NB4 (cell line): Measurements from ENCODE around the gene TIMM17B.
A peak's percentile ranks its signal among the peaks of the same experiment; 100 is the strongest.

Experiments used
- CTCF ChIP-seq: IDR thresholded peaks from one replicate; pipeline ENCODE4 v1.5.1; 2012; ENCODE audit warnings: low read depth, low read length
- MAX ChIP-seq: IDR thresholded peaks from 2 replicates; pipeline ENCODE4 v1.6.1; 2011; ENCODE audit warnings: low read depth, low read length
- POLR2A ChIP-seq: IDR thresholded peaks from 2 replicates; pipeline ENCODE4 v1.6.1; 2011; ENCODE audit warnings: mild to moderate bottlenecking; ENCODE audit not compliant: insufficient read length; ENCODE audit errors: extremely low read depth

- TF ChIP-seq CTCF: peak; percentile 14
- TF ChIP-seq MAX: no peak
- no peak for TF ChIP-seq POLR2A
Measured at GRCh38 chrX:48891402-48892288, 5.9 kb downstream of the TIMM17B start.
